HEK293 (cell line): ENCODE measurements around the gene TSSK3.

Experiments used
- CTCF ChIA-PET: fragments of 350-600 bp; formaldehyde crosslinking; extraction: SDS; loops from one replicate; lab custom pipeline; 2021; ENCODE audit warnings: antibody characterized with exemption; lab: Yijun Ruan, JAX
- POLR2A ChIA-PET: fragments of 300-600 bp; formaldehyde crosslinking; extraction: SDS; loops from one replicate; lab custom pipeline; 2020; ENCODE audit warnings: antibody characterized with exemption, inconsistent platforms; lab: Yijun Ruan, JAX
- H3K27ac ChIP-seq: fragments of 200-500 bp; sonication (Bioruptor generic); 2 replicates; pipeline ENCODE4 v1.5.1; 2014; ENCODE audit warnings: low read depth, low read length, control low read depth, inconsistent platforms; ENCODE audit errors: extremely low read depth
- H3K36me3 ChIP-seq, 2 experiments: fragments of 200-500 bp in 1 of 2; sonication (Bioruptor generic) in 1 of 2; 1 replicate in 1 of 2; 2 replicates in 1 of 2; pipeline ENCODE4 v1.5.1; 2014 to 2017; ENCODE audit warnings: inconsistent platforms in 2 of 2, low read length in 2 of 2; ENCODE audit not compliant: control insufficient read depth in 2 of 2, insufficient read depth in 1 of 2
- H3K4me1 ChIP-seq: fragments of 200-500 bp; sonication (Bioruptor generic); 2 replicates; pipeline ENCODE4 v1.5.1; 2014; ENCODE audit warnings: mild to moderate bottlenecking, low read length, inconsistent platforms; ENCODE audit not compliant: control insufficient read depth, insufficient read depth
- H3K4me3 ChIP-seq: 2 replicates; pipeline ENCODE4 v1.5.1; 2011; ENCODE audit warnings: low read depth, mild to moderate bottlenecking, control low read depth, low read length, moderate library complexity
- H3K9me3 ChIP-seq: fragments of 200-500 bp; sonication (Bioruptor generic); 2 replicates; pipeline ENCODE4 v1.5.1; 2014; ENCODE audit warnings: low read depth, low read length, inconsistent platforms; ENCODE audit not compliant: control insufficient read depth, insufficient read depth
- BCL11B ChIP-seq: fragments of 450-650 bp; formaldehyde crosslinking; IDR thresholded peaks from 2 replicates; pipeline ENCODE4 v1.5.1; 2016; ENCODE audit warnings: low read depth, missing biosample characterization, missing genetic modification characterization
- MEIS1 ChIP-seq: sonication (generic); formaldehyde crosslinking; IDR thresholded peaks from 2 replicates; pipeline ENCODE4 v1.8.1; 2022; ENCODE audit warnings: missing genetic modification reagents, mild to moderate bottlenecking, borderline replicate concordance
- ZBTB17 ChIP-seq: fragments of 450-650 bp; formaldehyde crosslinking; IDR thresholded peaks from 2 replicates; pipeline ENCODE4 v1.5.1; 2016; ENCODE audit warnings: missing biosample characterization, missing genetic modification characterization
- ZNF114 ChIP-seq: fragments of 450-650 bp; formaldehyde crosslinking; IDR thresholded peaks from 2 replicates; pipeline ENCODE4 v1.5.0; 2017; ENCODE audit warnings: missing biosample characterization, missing genetic modification characterization
- ZNF121 ChIP-seq: fragments of 450-650 bp; formaldehyde crosslinking; IDR thresholded peaks from 2 replicates; pipeline ENCODE4 v1.5.1; 2016; ENCODE audit warnings: missing biosample characterization, missing genetic modification characterization
- ZNF175 ChIP-seq: fragments of 450-650 bp; formaldehyde crosslinking; IDR thresholded peaks from 2 replicates; pipeline ENCODE4 v1.5.1; 2016; ENCODE audit warnings: missing biosample characterization, missing genetic modification characterization
- ZNF223 ChIP-seq: fragments of 450-650 bp; formaldehyde crosslinking; IDR thresholded peaks from 2 replicates; pipeline ENCODE4 v1.5.1; 2016; ENCODE audit warnings: missing biosample characterization, missing genetic modification characterization
- ZNF341 ChIP-seq: fragments of 450-650 bp; formaldehyde crosslinking; IDR thresholded peaks from 2 replicates; pipeline ENCODE4; 2016; ENCODE audit warnings: low read depth, missing biosample characterization, missing genetic modification characterization
- ZNF354C ChIP-seq: fragments of 450-650 bp; formaldehyde crosslinking; IDR thresholded peaks from 2 replicates; pipeline ENCODE4 v1.5.1; 2016; ENCODE audit warnings: missing biosample characterization, missing genetic modification characterization, low read depth, borderline replicate concordance
- ZNF580 ChIP-seq: fragments of 450-650 bp; formaldehyde crosslinking; IDR thresholded peaks from 2 replicates; pipeline ENCODE4 v1.5.1; 2016; ENCODE audit warnings: missing biosample characterization, missing genetic modification characterization
- ZNF585B ChIP-seq: fragments of 450-650 bp; formaldehyde crosslinking; IDR thresholded peaks from 2 replicates; pipeline ENCODE4 v1.5.1; 2016; ENCODE audit warnings: missing biosample characterization, missing genetic modification characterization
- ZNF600 ChIP-seq: fragments of 450-650 bp; formaldehyde crosslinking; IDR thresholded peaks from 2 replicates; pipeline ENCODE4 v1.5.1; 2016; ENCODE audit warnings: missing biosample characterization, missing genetic modification characterization
- ZNF660 ChIP-seq: fragments of 450-650 bp; IDR thresholded peaks from 2 replicates; pipeline ENCODE4 v1.5.1; 2018; ENCODE audit warnings: missing biosample characterization, mild to moderate bottlenecking, missing genetic modification characterization
- ZSCAN16 ChIP-seq: fragments of 450-650 bp; formaldehyde crosslinking; IDR thresholded peaks from 2 replicates; pipeline ENCODE4 v1.5.1; 2016; ENCODE audit warnings: missing biosample characterization, missing genetic modification characterization
- ZSCAN30 ChIP-seq: fragments of 450-650 bp; IDR thresholded peaks from 2 replicates; pipeline ENCODE4 v1.5.1; 2018; ENCODE audit warnings: missing biosample characterization, mild to moderate bottlenecking, missing genetic modification characterization, moderate library complexity
- TF ChIP-seq, protein P1 (sequence below): fragments of 450-650 bp; formaldehyde crosslinking; IDR thresholded peaks from 2 replicates; pipeline ENCODE4 v1.5.1; 2017; ENCODE audit warnings: missing biosample characterization, mild to moderate bottlenecking, missing genetic modification characterization, moderate library complexity
- TF ChIP-seq, protein P2 (sequence below): fragments of 450-650 bp; formaldehyde crosslinking; IDR thresholded peaks from 2 replicates; pipeline ENCODE4 v1.5.1; 2016; ENCODE audit warnings: missing biosample characterization, missing genetic modification characterization

TSSK3 gene

DNA sequence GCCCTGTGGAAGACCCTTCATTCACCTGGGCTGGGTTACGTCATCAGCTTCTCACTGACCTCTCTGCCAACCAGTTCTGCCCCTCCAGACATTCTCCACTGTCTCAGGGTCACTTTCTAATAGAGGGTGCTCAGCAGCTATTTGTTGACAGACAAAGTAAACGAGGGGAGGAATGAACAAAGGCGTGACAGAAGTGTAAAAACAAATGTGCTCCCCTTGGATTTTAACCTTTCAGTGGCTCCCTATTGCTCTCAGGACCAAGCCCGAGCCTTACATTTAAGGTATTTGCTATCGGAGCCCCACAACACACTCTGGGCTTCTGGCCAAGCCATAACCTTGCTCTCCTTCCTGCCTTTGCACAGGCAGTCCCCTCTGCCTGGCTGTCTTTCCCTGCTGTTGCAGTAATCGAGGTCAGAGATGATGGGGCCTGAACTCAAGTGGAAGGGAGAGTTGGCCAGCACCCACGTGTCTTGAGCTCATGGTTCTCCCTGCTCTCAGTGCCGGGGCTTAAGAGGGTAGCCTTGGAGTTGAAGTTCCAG lies 17.0 kb upstream of the TSSK3 start:
- CTCF ChIA-PET: interaction anchor here (0.6 to 1.1 kb wide), 2 partner anchors 66 to 209 kb away, joined by 3 to 4 read pairs; no protein-coding TSS in a partner anchor
- POLR2A ChIA-PET: interaction anchor here (0.6 to 5.2 kb wide), 3 partner anchors 9 to 807 kb away, joined by 3 to 39 read pairs (median 5); partner anchors contain the start of gene MARCKSL1
- Histone ChIP-seq H3K4me1 (no peaks in the 10 kb centered on the region), H3K9me3 (no peaks in the 10 kb centered on the region), H3K36me3 (no peaks in the 10 kb centered on the region), H3K27ac (no peak overlapping the region), H3K4me3 (no peak overlapping the region)
- TF ChIP-seq, protein P1, sequence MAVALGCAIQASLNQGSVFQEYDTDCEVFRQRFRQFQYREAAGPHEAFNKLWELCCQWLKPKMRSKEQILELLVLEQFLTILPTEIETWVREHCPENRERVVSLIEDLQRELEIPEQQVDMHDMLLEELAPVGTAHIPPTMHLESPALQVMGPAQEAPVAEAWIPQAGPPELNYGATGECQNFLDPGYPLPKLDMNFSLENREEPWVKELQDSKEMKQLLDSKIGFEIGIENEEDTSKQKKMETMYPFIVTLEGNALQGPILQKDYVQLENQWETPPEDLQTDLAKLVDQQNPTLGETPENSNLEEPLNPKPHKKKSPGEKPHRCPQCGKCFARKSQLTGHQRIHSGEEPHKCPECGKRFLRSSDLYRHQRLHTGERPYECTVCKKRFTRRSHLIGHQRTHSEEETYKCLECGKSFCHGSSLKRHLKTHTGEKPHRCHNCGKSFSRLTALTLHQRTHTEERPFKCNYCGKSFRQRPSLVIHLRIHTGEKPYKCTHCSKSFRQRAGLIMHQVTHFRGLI: peak; percentile 84
- no peak for TF ChIP-seq ZNF600 (tag by site-specific recombination)

DNA sequence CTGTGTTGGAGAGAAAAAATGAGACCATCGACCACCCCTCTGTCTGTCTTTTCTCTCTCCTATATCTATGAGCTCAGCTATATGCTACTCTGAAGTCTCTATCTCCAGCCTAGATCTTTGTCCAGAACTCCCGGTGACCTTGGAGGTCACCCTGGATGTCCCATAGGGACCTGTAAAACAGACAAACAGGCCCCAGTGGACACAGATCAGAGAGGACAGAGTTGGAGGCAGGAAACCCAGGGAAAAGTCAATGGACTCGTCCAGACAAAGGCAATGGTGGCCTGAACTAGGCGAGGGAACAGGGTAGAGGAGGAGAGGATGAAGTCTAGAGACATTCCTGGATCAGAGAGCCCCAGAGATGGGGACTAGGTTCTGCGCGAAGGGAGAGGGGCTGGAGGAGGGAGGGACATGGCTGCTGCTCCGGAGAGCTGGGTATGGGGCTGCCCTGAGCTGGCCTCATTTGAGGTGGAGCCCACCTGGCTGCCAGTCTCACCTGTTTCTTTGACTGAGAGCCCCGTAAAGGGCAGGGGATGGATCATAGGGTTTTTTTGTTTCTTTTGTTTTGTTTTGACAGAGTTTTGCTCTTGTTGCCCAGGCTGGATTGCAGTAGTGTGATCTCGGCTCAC lies 15.7 kb upstream of the TSSK3 start:
- no peaks in the 10 kb centered on the region for H3K9me3 ChIP-seq
- H3K27ac ChIP-seq: no peak overlapping the region
- no peaks in the 10 kb centered on the region for H3K4me1 ChIP-seq
- ChIA-PET POLR2A (interaction anchor here (5.2 kb wide), 1 partner anchor 10 kb away, joined by 39 read pairs; the partner anchor contains the start of gene MARCKSL1), CTCF (interaction anchor here (1.1 kb wide), 1 partner anchor 210 kb away, joined by 4 read pairs; no protein-coding TSS in a partner anchor)
- TF ChIP-seq ZNF600 (tag by site-specific recombination): 0 out of 2 replicates have a peak, but pooled peaks have one; percentile 32
- TF ChIP-seq ZSCAN30 (tag by site-specific recombination): no peak
- no peak for TF ChIP-seq ZNF223 (tag by site-specific recombination)
- no peak for TF ChIP-seq ZNF114
- TF ChIP-seq ZNF175 (tag by site-specific recombination): no peak
- no peak for TF ChIP-seq ZNF660 (tag by site-specific recombination)
- no peak for TF ChIP-seq BCL11B (tag by site-specific recombination)
- no peak for TF ChIP-seq ZNF585B (tag by site-specific recombination)
- H3K36me3 ChIP-seq: no peaks in the 10 kb centered on the region
- no peak overlapping the region for H3K4me3 ChIP-seq

- Histone ChIP-seq H3K4me1 (peaks cover 7% of the 10 kb centered on the region; the same call in 1 of the 2 replicates), H3K36me3 (peaks cover 0 to 16% of the 10 kb centered on the region in 2 experiments; a peak in 1 of 3 replicates), H3K9me3 (no peaks in the 10 kb centered on the region), H3K27ac (no peak overlapping the region), H3K4me3 (no peak overlapping the region)
- ChIA-PET CTCF (no interaction called here), POLR2A (interaction anchor here (5.2 kb wide), 1 partner anchor 13 kb away, joined by 39 read pairs; the partner anchor contains the start of gene MARCKSL1)
- TF ChIP-seq ZSCAN16 (tag by site-specific recombination) (no peak), ZNF341 (tag by site-specific recombination) (peak; percentile 75), ZNF223 (tag by site-specific recombination) (no peak), ZNF354C (tag by site-specific recombination) (no peak), MEIS1 (CRISPR knock-in tag) (no peak), ZBTB17 (tag by site-specific recombination) (peak; percentile 56), ZNF121 (tag by site-specific recombination) (no peak), ZNF580 (tag by site-specific recombination) (no peak)
- TF ChIP-seq, protein P2, sequence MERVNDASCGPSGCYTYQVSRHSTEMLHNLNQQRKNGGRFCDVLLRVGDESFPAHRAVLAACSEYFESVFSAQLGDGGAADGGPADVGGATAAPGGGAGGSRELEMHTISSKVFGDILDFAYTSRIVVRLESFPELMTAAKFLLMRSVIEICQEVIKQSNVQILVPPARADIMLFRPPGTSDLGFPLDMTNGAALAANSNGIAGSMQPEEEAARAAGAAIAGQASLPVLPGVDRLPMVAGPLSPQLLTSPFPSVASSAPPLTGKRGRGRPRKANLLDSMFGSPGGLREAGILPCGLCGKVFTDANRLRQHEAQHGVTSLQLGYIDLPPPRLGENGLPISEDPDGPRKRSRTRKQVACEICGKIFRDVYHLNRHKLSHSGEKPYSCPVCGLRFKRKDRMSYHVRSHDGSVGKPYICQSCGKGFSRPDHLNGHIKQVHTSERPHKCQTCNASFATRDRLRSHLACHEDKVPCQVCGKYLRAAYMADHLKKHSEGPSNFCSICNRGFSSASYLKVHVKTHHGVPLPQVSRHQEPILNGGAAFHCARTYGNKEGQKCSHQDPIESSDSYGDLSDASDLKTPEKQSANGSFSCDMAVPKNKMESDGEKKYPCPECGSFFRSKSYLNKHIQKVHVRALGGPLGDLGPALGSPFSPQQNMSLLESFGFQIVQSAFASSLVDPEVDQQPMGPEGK (tag by site-specific recombination): no peak
Measured at GRCh38 chr1:32349211-32349708, 13.1 kb upstream of the TSSK3 start.
